Measurements from ENCODE around the gene HLCS.

HLCS gene

DNA sequence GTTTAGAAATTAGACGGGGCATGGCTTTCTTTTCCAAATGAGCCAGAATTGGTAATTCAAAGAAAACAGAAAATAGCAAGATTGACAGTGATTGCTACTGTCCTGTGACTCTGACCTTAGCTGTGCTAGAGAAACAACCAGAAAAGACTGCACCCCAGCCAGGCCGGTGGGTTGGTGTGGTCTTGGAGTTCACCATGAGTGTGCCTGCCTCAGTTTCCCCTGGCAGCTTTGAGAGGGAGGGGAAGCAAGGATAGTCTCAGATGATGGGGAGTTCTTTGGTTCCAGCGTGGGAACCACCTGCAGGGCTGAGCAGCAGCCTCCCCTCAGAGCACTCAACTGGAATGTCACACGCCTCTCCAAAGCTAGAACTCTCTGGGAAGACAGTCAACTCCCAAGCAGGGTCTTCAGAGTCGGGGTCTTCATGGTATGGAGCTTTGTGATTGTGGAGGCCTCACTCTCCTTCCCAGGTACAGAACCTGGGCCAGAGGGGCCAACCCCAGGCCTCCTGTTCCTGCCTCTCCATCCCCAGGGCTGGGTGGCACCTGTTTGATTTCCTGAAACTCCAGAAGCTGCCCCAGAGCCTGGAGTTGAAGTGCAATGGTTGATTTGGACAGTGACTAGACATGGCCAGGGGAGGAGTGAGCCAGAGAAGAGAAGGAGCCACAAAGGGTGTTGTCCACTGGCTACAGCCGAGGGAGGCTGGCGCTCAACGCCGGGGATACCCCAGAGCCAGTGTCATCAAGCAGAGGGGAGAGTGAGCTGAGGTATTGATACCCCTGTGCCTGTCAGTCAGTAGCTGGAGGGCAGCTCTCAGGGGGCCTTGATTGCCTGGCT, 231.9 kb downstream of the HLCS start:
- Histone ChIP-seq H3K4me2 (ENCODE audit: insufficient read depth, low read length, poor library complexity, severe bottlenecking) (no peak overlapping the region), H3K9me3 (replicated peaks in 1 of 2; ENCODE audit: control insufficient read depth in 2 of 2, insufficient read depth in 1 of 2, low read depth in 1 of 2, low read length in 2 of 2) (no peaks in the 10 kb centered on the region), H4K8ac (ENCODE audit: low read depth, low read length) (no peak overlapping the region), H2BK120ac (ENCODE audit: low read depth, low read length) (no peak overlapping the region), H3K4ac (ENCODE audit: low read length) (no peak overlapping the region), H3K36me3 (replicated peaks in 1 of 2; ENCODE audit: control insufficient read depth in 2 of 2, insufficient read depth in 2 of 2, low read length in 2 of 2) (no peaks in the 10 kb centered on the region), H3K27ac (replicated peaks; ENCODE audit: low read length) (no peak overlapping the region), H2BK15ac (ENCODE audit: low read length) (no peak overlapping the region), H2AK5ac (ENCODE audit: low read depth, low read length) (peak overlapping the region; percentile 35), H3K14ac (ENCODE audit: low read length) (no peak overlapping the region), H3K27me3 (ENCODE audit: control insufficient read depth in 3 of 3, insufficient read depth in 3 of 3, low read depth in 1 of 3, low read length in 3 of 3) (peaks cover 0 to 18% (median 0%) of the 10 kb centered on the region in 3 experiments), H3K4me1 (ENCODE audit: control insufficient read depth in 2 of 2, insufficient read depth in 1 of 2, low read depth in 1 of 2, low read length in 2 of 2) (peaks cover 3 to 5% of the 10 kb centered on the region in 2 donors), H3K18ac (ENCODE audit: low read length) (peak overlapping the region; percentile 4), H3K79me1 (ENCODE audit: low read depth, low read length) (no peaks in the 10 kb centered on the region), H2BK12ac (ENCODE audit: low read length) (no peak overlapping the region), H2AFZ (ENCODE audit: low read length) (no peak overlapping the region), H3K23ac (ENCODE audit: low read depth, low read length, poor library complexity) (no peak overlapping the region), H4K91ac (ENCODE audit: low read depth, low read length, poor library complexity) (no peak overlapping the region), H3K4me3 (ENCODE audit: low read length in 2 of 2) (no peak overlapping the region), H3K9ac (ENCODE audit: low read depth, low read length, poor library complexity) (no peak overlapping the region), H2BK5ac (ENCODE audit: low read length) (peak overlapping the region; percentile 61)
- no peak for DNase-seq (ENCODE audit: low spot score)
- no CpG with 5 or more reads among the region's 9 CpGs for WGBS, 2 donors (ENCODE audit: extremely low coverage in 2 of 2, insufficient read length in 2 of 2, insufficient replicate concordance in 1 of 2)

DNA sequence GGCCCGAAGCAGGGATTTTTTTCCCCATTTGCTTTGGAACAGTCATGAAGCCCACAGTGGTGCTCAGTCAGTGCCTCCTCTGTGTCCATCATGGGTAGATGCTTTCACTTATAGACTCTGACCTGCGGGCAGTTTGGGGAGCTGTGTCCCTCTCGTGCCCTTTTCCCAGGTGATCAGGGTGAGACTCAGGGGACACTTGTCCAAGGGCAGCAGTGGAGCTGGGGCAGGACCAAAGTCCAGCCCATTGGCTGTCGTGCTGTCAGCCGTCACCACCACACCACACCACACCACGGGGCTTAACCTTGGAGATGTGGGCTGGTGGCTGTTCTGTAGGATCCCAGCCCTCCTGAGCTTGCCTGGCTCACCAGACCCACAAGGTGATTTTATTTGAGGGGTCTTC, 232.6 kb downstream of the HLCS start:
- H2AK5ac ChIP-seq (ENCODE audit: low read depth, low read length), result peak overlapping the region; percentile 57
- no peaks in the 10 kb centered on the region for H3K36me3 ChIP-seq (replicated peaks in 1 of 2; ENCODE audit: control insufficient read depth in 2 of 2, insufficient read depth in 2 of 2, low read length in 2 of 2)
- no peak overlapping the region for H2BK120ac ChIP-seq (ENCODE audit: low read depth, low read length)
- no peak overlapping the region for H2AFZ ChIP-seq (ENCODE audit: low read length)
- no peak overlapping the region for H3K4me2 ChIP-seq (ENCODE audit: insufficient read depth, low read length, poor library complexity, severe bottlenecking)
- H3K4me1 ChIP-seq (ENCODE audit: control insufficient read depth in 2 of 2, insufficient read depth in 1 of 2, low read depth in 1 of 2, low read length in 2 of 2), result peaks cover 3 to 5% of the 10 kb centered on the region in 2 donors
- no CpG with 5 or more reads among the region's 6 CpGs for WGBS, 2 donors (ENCODE audit: extremely low coverage in 2 of 2, insufficient read length in 2 of 2, insufficient replicate concordance in 1 of 2)
- no peak overlapping the region for H2BK12ac ChIP-seq (ENCODE audit: low read length)
- no peak overlapping the region for H2BK15ac ChIP-seq (ENCODE audit: low read length)
- H4K8ac ChIP-seq (ENCODE audit: low read depth, low read length), result no peak overlapping the region
- H3K9me3 ChIP-seq (replicated peaks in 1 of 2; ENCODE audit: control insufficient read depth in 2 of 2, insufficient read depth in 1 of 2, low read depth in 1 of 2, low read length in 2 of 2), result no peaks in the 10 kb centered on the region
- no peak overlapping the region for H2BK5ac ChIP-seq (ENCODE audit: low read length)
- H4K91ac ChIP-seq (ENCODE audit: low read depth, low read length, poor library complexity), result no peak overlapping the region
- peak overlapping the region; percentile 10 for H3K23ac ChIP-seq (ENCODE audit: low read depth, low read length, poor library complexity)
- DNase-seq (ENCODE audit: low spot score), result no peak
- peak overlapping the region; percentile 68 for H3K18ac ChIP-seq (ENCODE audit: low read length)
- H3K9ac ChIP-seq (ENCODE audit: low read depth, low read length, poor library complexity), result no peak overlapping the region
- peaks cover 0 to 24% (median 0%) of the 10 kb centered on the region in 3 experiments for H3K27me3 ChIP-seq (ENCODE audit: control insufficient read depth in 3 of 3, insufficient read depth in 3 of 3, low read depth in 1 of 3, low read length in 3 of 3)
- no peak overlapping the region for H3K14ac ChIP-seq (ENCODE audit: low read length)
- no peak overlapping the region for H3K4ac ChIP-seq (ENCODE audit: low read length)
- H3K27ac ChIP-seq (replicated peaks; ENCODE audit: low read length), result no peak overlapping the region
- H3K4me3 ChIP-seq (ENCODE audit: low read length in 2 of 2), result no peak overlapping the region
- no peaks in the 10 kb centered on the region for H3K79me1 ChIP-seq (ENCODE audit: low read depth, low read length)

DNA sequence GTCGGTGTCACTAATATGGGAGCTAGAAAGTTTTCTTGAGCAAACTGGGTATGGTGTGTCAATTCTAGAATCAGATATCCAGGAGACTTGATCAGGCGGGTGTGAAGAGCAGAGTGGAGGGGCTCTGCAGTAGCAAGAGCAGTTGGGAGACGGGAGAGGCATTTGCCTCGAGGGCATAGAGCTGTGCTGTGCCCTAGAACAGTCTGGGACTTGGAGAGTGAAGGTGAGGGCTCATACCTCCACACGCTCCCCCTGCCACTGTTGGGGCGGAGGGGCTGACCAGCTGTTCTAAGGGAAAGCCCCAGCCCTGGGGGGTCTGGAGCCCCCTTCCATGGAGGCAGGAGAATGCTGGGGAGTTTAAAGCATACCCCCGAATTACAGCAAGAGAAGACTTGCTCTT, 233.7 kb downstream of the HLCS start:
- Histone ChIP-seq H3K4me2 (ENCODE audit: insufficient read depth, low read length, poor library complexity, severe bottlenecking) (no peak overlapping the region), H3K79me1 (ENCODE audit: low read depth, low read length) (no peaks in the 10 kb centered on the region), H3K9ac (ENCODE audit: low read depth, low read length, poor library complexity) (no peak overlapping the region), H3K14ac (ENCODE audit: low read length) (no peak overlapping the region), H3K4ac (ENCODE audit: low read length) (no peak overlapping the region), H2BK15ac (ENCODE audit: low read length) (peak overlapping the region; percentile 1), H3K4me3 (ENCODE audit: low read length in 2 of 2) (no peak overlapping the region), H2AK5ac (ENCODE audit: low read depth, low read length) (peak overlapping the region; percentile 71), H3K9me3 (replicated peaks in 1 of 2; ENCODE audit: control insufficient read depth in 2 of 2, insufficient read depth in 1 of 2, low read depth in 1 of 2, low read length in 2 of 2) (no peaks in the 10 kb centered on the region), H3K27ac (replicated peaks; ENCODE audit: low read length) (no peak overlapping the region), H4K8ac (ENCODE audit: low read depth, low read length) (no peak overlapping the region), H2BK5ac (ENCODE audit: low read length) (no peak overlapping the region), H2AFZ (ENCODE audit: low read length) (no peak overlapping the region), H3K23ac (ENCODE audit: low read depth, low read length, poor library complexity) (no peak overlapping the region), H4K91ac (ENCODE audit: low read depth, low read length, poor library complexity) (no peak overlapping the region), H3K4me1 (ENCODE audit: control insufficient read depth in 2 of 2, insufficient read depth in 1 of 2, low read depth in 1 of 2, low read length in 2 of 2) (peaks cover 3 to 5% of the 10 kb centered on the region in 2 donors), H2BK120ac (ENCODE audit: low read depth, low read length) (no peak overlapping the region), H3K27me3 (ENCODE audit: control insufficient read depth in 3 of 3, insufficient read depth in 3 of 3, low read depth in 1 of 3, low read length in 3 of 3) (peaks cover 0 to 33% (median 0%) of the 10 kb centered on the region in 3 experiments), H3K36me3 (replicated peaks in 1 of 2; ENCODE audit: control insufficient read depth in 2 of 2, insufficient read depth in 2 of 2, low read length in 2 of 2) (no peaks in the 10 kb centered on the region), H2BK12ac (ENCODE audit: low read length) (no peak overlapping the region), H3K18ac (ENCODE audit: low read length) (peak overlapping the region; percentile 51)
- DNase-seq (ENCODE audit: low spot score), result no peak
- no CpG with 5 or more reads among the region's 7 CpGs for WGBS, 2 donors (ENCODE audit: extremely low coverage in 2 of 2, insufficient read length in 2 of 2, insufficient replicate concordance in 1 of 2)

DNA sequence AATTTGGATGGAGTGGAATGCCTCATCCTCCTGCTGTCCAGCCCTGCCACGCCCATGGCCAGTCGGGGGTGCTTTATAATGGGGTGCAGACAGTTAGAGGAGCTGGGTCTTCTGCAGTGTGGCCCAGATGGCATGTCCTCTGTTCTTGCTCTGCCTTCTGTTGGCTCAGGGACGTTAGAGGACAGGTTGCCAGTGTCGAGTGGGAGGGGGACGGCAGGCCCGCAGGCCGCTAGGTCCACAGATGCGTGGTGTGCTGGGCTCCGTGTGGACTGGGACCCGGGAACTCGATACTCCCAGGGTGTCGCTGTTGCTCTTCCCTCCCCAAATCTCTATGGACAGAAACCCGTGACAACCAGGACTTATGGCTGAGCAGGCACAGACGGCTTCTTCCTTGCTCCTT, 234.3 kb downstream of the HLCS start:
- H2BK12ac ChIP-seq (ENCODE audit: low read length), result no peak overlapping the region
- no peak overlapping the region for H3K14ac ChIP-seq (ENCODE audit: low read length)
- H2BK5ac ChIP-seq (ENCODE audit: low read length), result no peak overlapping the region
- no peak overlapping the region for H3K4ac ChIP-seq (ENCODE audit: low read length)
- H2AFZ ChIP-seq (ENCODE audit: low read length), result no peak overlapping the region
- no peak overlapping the region for H3K27ac ChIP-seq (replicated peaks; ENCODE audit: low read length)
- no peaks in the 10 kb centered on the region for H3K9me3 ChIP-seq (replicated peaks in 1 of 2; ENCODE audit: control insufficient read depth in 2 of 2, insufficient read depth in 1 of 2, low read depth in 1 of 2, low read length in 2 of 2)
- peak overlapping the region in 1 of 2 donors; percentile 52 for H3K4me3 ChIP-seq (ENCODE audit: low read length in 2 of 2)
- H3K23ac ChIP-seq (ENCODE audit: low read depth, low read length, poor library complexity), result peak overlapping the region; percentile 4
- H3K36me3 ChIP-seq (replicated peaks in 1 of 2; ENCODE audit: control insufficient read depth in 2 of 2, insufficient read depth in 2 of 2, low read length in 2 of 2), result no peaks in the 10 kb centered on the region
- peaks cover 0 to 38% (median 0%) of the 10 kb centered on the region in 3 experiments for H3K27me3 ChIP-seq (ENCODE audit: control insufficient read depth in 3 of 3, insufficient read depth in 3 of 3, low read depth in 1 of 3, low read length in 3 of 3)
- no CpG with 5 or more reads among the region's 14 CpGs for WGBS, 2 donors (ENCODE audit: extremely low coverage in 2 of 2, insufficient read length in 2 of 2, insufficient replicate concordance in 1 of 2)
- H3K9ac ChIP-seq (ENCODE audit: low read depth, low read length, poor library complexity), result no peak overlapping the region
- H3K4me2 ChIP-seq (ENCODE audit: insufficient read depth, low read length, poor library complexity, severe bottlenecking), result no peak overlapping the region
- peak overlapping the region; percentile 39 for H3K18ac ChIP-seq (ENCODE audit: low read length)
- DNase-seq (ENCODE audit: low spot score), result no peak
- peak overlapping the region; percentile 71 for H2AK5ac ChIP-seq (ENCODE audit: low read depth, low read length)
- no peak overlapping the region for H2BK120ac ChIP-seq (ENCODE audit: low read depth, low read length)
- H2BK15ac ChIP-seq (ENCODE audit: low read length), result peak overlapping the region; percentile 1
- no peaks in the 10 kb centered on the region for H3K79me1 ChIP-seq (ENCODE audit: low read depth, low read length)
- H4K8ac ChIP-seq (ENCODE audit: low read depth, low read length), result no peak overlapping the region
- H4K91ac ChIP-seq (ENCODE audit: low read depth, low read length, poor library complexity), result no peak overlapping the region
- peaks cover 3 to 5% of the 10 kb centered on the region in 2 donors for H3K4me1 ChIP-seq (ENCODE audit: control insufficient read depth in 2 of 2, insufficient read depth in 1 of 2, low read depth in 1 of 2, low read length in 2 of 2)

Data from neuronal stem cell (in vitro differentiated cells).